Activated CD8-positive, alpha-beta memory T cell treated with anti-CD3 and anti-CD28 coated beads for 24 hours (primary cell): ENCODE measurements around the gene CST3.

Source experiments
- DNase-seq: peaks from one replicate; pipeline ENCODE4 v3.0.0-alpha.2; 2020

CST3 gene

GRCh38 chr20:23595941-23596340 lies 41.8 kb downstream of the CST3 start:
- no peak for DNase-seq

- no peak for DNase-seq
Observed at GRCh38 chr20:23588434-23589403, 49.0 kb downstream of the CST3 start.

- DNase-seq = peak; percentile 33
Observed at GRCh38 chr20:23587631-23588030, 50.1 kb downstream of the CST3 start.

GRCh38 chr20:23586735-23587525 lies 50.8 kb downstream of the CST3 start:
- peak; percentile 33 for DNase-seq

GRCh38 chr20:23585808-23586734 lies 51.7 kb downstream of the CST3 start:
- DNase-seq = peak; percentile 38

GRCh38 chr20:23585449-23585807 lies 52.3 kb downstream of the CST3 start:
- peak; percentile 21 for DNase-seq

- DNase-seq = no peak
Observed at GRCh38 chr20:23584434-23585199, 53.1 kb downstream of the CST3 start.
